OCI-LY1 (cell line): Measurements from ENCODE around the gene CDKN2A.

Experiments
- H2AFZ ChIP-seq: fragments of 200-600 bp; sonication (generic), shearing (Covaris generic); 2 replicates; pipeline ENCODE4 v1.6.0; 2014; ENCODE audit warnings: antibody characterized with exemption, mild to moderate bottlenecking, low read length
- H3F3A ChIP-seq: fragments of 200-600 bp; sonication (generic), shearing (Covaris generic); 2 replicates; pipeline ENCODE4 v1.6.0; 2014; ENCODE audit warnings: mild to moderate bottlenecking, antibody characterized with exemption, low read length, moderate library complexity; ENCODE audit not compliant: insufficient read depth
- H3K27ac ChIP-seq: fragments of 200-600 bp; sonication (generic); 2 replicates; pipeline ENCODE4 v1.5.1; 2014; ENCODE audit warnings: low read length, mixed run types, mild to moderate bottlenecking, low read depth; ENCODE audit not compliant: poor library complexity, severe bottlenecking
- H3K27me3 ChIP-seq: fragments of 200-600 bp; sonication (generic); 2 replicates; pipeline ENCODE4 v1.6.0; 2014; ENCODE audit warnings: antibody characterized with exemption, mild to moderate bottlenecking, low read length, moderate library complexity; ENCODE audit not compliant: insufficient read depth
- H3K36me3 ChIP-seq: fragments of 200-600 bp; sonication (generic); 2 replicates; pipeline ENCODE4 v1.6.1; 2014; ENCODE audit warnings: mild to moderate bottlenecking, antibody characterized with exemption, low read length, moderate library complexity, mixed read lengths; ENCODE audit not compliant: insufficient read depth
- H3K4me1 ChIP-seq: fragments of 200-600 bp; sonication (generic); 2 replicates; pipeline ENCODE4 v1.5.1; 2014; ENCODE audit warnings: mild to moderate bottlenecking, low read length, moderate library complexity; ENCODE audit not compliant: insufficient read depth, severe bottlenecking
- H3K4me2 ChIP-seq: fragments of 200-600 bp; sonication (generic), shearing (Covaris generic); 2 replicates; pipeline ENCODE4 v1.6.1; 2014; ENCODE audit warnings: low read length
- H3K4me3 ChIP-seq: fragments of 200-600 bp; sonication (generic); 2 replicates; pipeline ENCODE4 v1.5.1; 2014; ENCODE audit warnings: low read length, low read depth, mild to moderate bottlenecking, mixed read lengths; ENCODE audit not compliant: poor library complexity, severe bottlenecking
- H3K79me2 ChIP-seq: fragments of 200-600 bp; shearing (Covaris generic); 2 replicates; pipeline ENCODE4 v1.6.1; 2016; ENCODE audit warnings: mixed run types, low read length, mixed read lengths; ENCODE audit not compliant: insufficient read depth
- H3K9ac ChIP-seq: fragments of 200-600 bp; sonication (generic), shearing (Covaris generic); 2 replicates; pipeline ENCODE4 v1.6.1; 2014; ENCODE audit warnings: mild to moderate bottlenecking, low read length, mixed read lengths
- H3K9me2 ChIP-seq: fragments of 200-600 bp; sonication (generic), shearing (Covaris generic); 2 replicates; pipeline ENCODE4 v1.6.1; 2014; ENCODE audit warnings: low read depth, mild to moderate bottlenecking, low read length, mixed read lengths
- H3K9me3 ChIP-seq: fragments of 200-600 bp; shearing (Covaris generic); 2 replicates; pipeline ENCODE4 v1.6.1; 2014; ENCODE audit warnings: low read length, mixed read lengths
- H4K20me1 ChIP-seq: fragments of 200-600 bp; sonication (generic), shearing (Covaris generic); 2 replicates; pipeline ENCODE4 v1.6.0; 2016; ENCODE audit warnings: mild to moderate bottlenecking, low read length; ENCODE audit not compliant: insufficient read depth
- EZH2 ChIP-seq: fragments of 200-600 bp; sonication (generic), shearing (Covaris generic); IDR thresholded peaks from 2 replicates; pipeline ENCODE4 v1.8.0; 2017; ENCODE audit warnings: borderline replicate concordance, mixed run types, mild to moderate bottlenecking, antibody characterized with exemption, low read length, moderate library complexity, mixed read lengths
- TF ChIP-seq, protein P1 (sequence below): fragments of 200-600 bp; sonication (generic), shearing (Covaris generic); IDR thresholded peaks from 2 replicates; pipeline ENCODE4 v1.5.1; 2017; ENCODE audit warnings: mild to moderate bottlenecking, antibody characterized with exemption, low read length, moderate library complexity, mixed read lengths

CDKN2A gene

DNA sequence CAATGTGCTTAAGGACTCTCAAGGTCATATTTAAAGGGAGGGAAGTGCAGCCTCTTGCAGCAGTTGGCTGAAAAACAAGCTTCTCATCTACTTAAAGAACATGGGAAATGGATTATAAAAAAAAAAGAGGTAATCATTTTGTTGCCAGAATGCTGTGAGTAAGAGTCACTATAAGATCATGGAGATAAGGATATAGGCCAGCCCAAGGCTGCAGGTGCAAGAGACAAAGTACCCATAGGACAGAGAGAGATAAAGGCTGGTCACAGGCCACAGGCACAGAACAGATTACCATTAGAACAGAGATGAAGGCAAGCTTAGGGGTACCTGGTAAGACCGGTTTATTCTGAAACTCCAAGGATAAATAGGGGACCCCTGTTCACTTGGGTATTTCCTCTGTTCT lies 70.5 kb downstream of the CDKN2A start:
- H3K27ac ChIP-seq: no peak overlapping the region
- TF ChIP-seq, protein P1, sequence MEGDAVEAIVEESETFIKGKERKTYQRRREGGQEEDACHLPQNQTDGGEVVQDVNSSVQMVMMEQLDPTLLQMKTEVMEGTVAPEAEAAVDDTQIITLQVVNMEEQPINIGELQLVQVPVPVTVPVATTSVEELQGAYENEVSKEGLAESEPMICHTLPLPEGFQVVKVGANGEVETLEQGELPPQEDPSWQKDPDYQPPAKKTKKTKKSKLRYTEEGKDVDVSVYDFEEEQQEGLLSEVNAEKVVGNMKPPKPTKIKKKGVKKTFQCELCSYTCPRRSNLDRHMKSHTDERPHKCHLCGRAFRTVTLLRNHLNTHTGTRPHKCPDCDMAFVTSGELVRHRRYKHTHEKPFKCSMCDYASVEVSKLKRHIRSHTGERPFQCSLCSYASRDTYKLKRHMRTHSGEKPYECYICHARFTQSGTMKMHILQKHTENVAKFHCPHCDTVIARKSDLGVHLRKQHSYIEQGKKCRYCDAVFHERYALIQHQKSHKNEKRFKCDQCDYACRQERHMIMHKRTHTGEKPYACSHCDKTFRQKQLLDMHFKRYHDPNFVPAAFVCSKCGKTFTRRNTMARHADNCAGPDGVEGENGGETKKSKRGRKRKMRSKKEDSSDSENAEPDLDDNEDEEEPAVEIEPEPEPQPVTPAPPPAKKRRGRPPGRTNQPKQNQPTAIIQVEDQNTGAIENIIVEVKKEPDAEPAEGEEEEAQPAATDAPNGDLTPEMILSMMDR: no peak
- TF ChIP-seq EZH2: no peak

DNA sequence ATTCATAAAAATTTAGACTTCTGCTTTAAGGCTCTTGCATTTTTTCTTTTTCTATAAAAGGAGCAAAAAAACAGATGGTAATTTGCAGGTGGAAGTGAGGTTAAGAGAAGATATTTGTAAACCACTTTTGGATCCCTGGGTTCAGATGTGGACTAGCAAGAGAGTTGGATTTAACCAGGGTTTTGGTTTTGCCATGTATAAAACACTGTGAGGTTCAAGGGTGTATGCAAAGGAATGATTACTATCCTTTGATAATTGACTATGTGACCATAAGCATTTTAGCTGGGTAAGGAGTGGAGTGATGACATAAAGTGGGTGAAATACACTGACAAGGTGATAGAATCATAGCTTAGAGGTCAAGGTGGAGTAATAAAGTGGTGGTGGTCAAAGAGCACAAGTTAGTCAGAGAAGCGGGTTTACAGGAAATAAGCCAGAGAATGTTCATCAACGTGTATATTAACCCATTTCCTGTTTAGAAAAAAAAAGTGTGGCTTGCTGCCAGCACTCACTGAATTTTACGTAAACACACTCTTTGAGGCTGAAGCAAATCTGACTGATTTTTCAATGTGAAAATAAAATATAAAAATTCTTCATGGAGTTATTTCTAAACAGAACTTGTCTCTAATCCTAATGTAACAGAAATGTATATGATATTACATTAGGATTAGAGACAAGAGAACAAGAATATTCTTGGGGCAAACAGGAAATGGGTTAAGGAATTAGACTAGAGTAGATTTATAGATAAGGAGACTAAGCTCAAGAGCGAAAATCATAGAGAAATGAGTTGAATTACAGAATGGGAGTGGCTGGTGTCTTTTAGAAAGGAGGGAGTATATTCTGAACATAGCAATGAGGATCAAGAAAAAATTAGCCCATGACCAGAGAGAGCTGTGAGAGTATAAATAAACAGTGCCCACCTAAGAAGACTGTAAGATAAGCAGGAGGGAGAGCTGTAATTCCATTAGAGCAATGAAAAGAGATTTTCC lies 74.5 kb downstream of the CDKN2A start:
- peak overlapping the region; percentile 11; the same call in 1 of the 2 replicates for H3K9ac ChIP-seq

More for the DNA sequence above, 70.5 kb downstream of the CDKN2A start:
- Histone ChIP-seq H4K20me1 (no peaks in the 10 kb centered on the region), H3K4me3 (no peak overlapping the region), H3K9me3 (no peaks in the 10 kb centered on the region), H3K79me2 (no peaks in the 10 kb centered on the region), H3K4me2 (no peak overlapping the region), H3K9ac (no peak overlapping the region), H3K36me3 (no peaks in the 10 kb centered on the region), H2AFZ (no peak overlapping the region), H3K9me2 (no peaks in the 10 kb centered on the region), H3K27me3 (no peaks in the 10 kb centered on the region), H3F3A (no peaks in the 10 kb centered on the region), H3K4me1 (peaks cover 20% of the 10 kb centered on the region)

More for the DNA sequence above, 74.5 kb downstream of the CDKN2A start:
- H3K4me1 ChIP-seq: peaks cover 25% of the 10 kb centered on the region
- TF ChIP-seq, protein P1: no peak
- no peak for TF ChIP-seq EZH2
- H3K27ac ChIP-seq: peak overlapping the region; percentile 81
- H3F3A ChIP-seq: no peaks in the 10 kb centered on the region
- H3K9me3 ChIP-seq: no peaks in the 10 kb centered on the region
- no peaks in the 10 kb centered on the region for H3K9me2 ChIP-seq
- H3K27me3 ChIP-seq: no peaks in the 10 kb centered on the region
- peak overlapping the region; percentile 46 for H3K4me2 ChIP-seq
- H4K20me1 ChIP-seq: no peaks in the 10 kb centered on the region
- H3K4me3 ChIP-seq: peak overlapping the region; percentile 17
- H2AFZ ChIP-seq: peak overlapping the region; percentile 16; the same call in 1 of the 2 replicates
- no peaks in the 10 kb centered on the region for H3K79me2 ChIP-seq
- no peaks in the 10 kb centered on the region for H3K36me3 ChIP-seq
